Progenitor cell of endocrine pancreas (in vitro differentiated cells): ENCODE measurements around the gene F13B. TPM values are rescaled to one million over a fixed set of nuclear protein-coding genes. Genes with fewer than 3 reads are reported as not detected.

ENCODE experiments used
- DNase-seq: peaks from one replicate; pipeline ENCODE4 v3.0.0; 2021; ENCODE audit warnings: low spot score; ENCODE audit not compliant: unreplicated experiment
- H3K27ac Mint-ChIP-seq: 2 replicates; pipeline ENCODE4 v1.8.0; 2021; ENCODE audit warnings: mild to moderate bottlenecking, moderate library complexity, mixed read lengths
- H3K27me3 Mint-ChIP-seq: 2 replicates; pipeline ENCODE4 v1.8.0; 2021; ENCODE audit warnings: mixed read lengths
- H3K36me3 Mint-ChIP-seq: 2 replicates; pipeline ENCODE4 v1.8.0; 2022; ENCODE audit warnings: mixed read lengths; ENCODE audit not compliant: insufficient read depth
- H3K4me1 Mint-ChIP-seq: 2 replicates; pipeline ENCODE4 v1.8.0; 2021; ENCODE audit warnings: low read depth, mixed read lengths
- H3K4me3 Mint-ChIP-seq: 2 replicates; pipeline ENCODE4 v1.8.0; 2021; ENCODE audit warnings: low read depth, mild to moderate bottlenecking, moderate library complexity, mixed read lengths
- H3K9me3 Mint-ChIP-seq: 2 replicates; pipeline ENCODE4 v1.8.0; 2021; ENCODE audit warnings: low read depth, mixed read lengths
- total RNA-seq: library from RNA; stranded (reverse); gene quantifications from 2 replicates; pipeline ENCODE4 v1.2.1, GENCODE V29; 2021
- TF ChIP-seq, protein P1 (sequence below): fragments of 200-600 bp; sonication (generic); IDR thresholded peaks from one replicate; pipeline ENCODE4 v1.5.0; 2021; ENCODE audit warnings: antibody characterized with exemption, mild to moderate bottlenecking; ENCODE audit not compliant: unreplicated experiment

F13B gene
- total RNA-seq, 1 donor from 2014 or later, result not detected

DNA sequence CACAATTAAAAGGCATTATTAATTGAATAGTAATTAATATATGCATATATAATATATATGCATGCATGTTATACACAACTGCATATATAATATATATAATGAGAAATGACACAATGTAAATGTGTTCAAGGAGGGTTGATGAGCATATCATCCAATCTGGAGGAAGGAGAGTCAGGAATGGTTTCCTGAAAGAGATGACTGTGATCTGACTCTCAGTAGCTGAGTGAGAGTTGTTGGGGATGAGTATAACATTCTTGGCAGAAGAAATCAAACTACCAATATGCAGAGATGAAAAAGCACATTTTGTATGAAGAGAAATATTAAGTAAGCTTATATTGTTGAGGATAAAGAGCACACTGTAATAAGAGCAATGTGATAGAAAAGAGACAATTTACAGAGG is 37.3 kb downstream of the F13B start:
- Mint-ChIP-seq H3K4me3 (no peak overlapping the region), H3K27ac (no peak overlapping the region), H3K36me3 (no peaks in the 10 kb centered on the region), H3K27me3 (no peaks in the 10 kb centered on the region), H3K9me3 (no peaks in the 10 kb centered on the region), H3K4me1 (no peaks in the 10 kb centered on the region)
- DNase-seq, result no peak
- TF ChIP-seq, protein P1, sequence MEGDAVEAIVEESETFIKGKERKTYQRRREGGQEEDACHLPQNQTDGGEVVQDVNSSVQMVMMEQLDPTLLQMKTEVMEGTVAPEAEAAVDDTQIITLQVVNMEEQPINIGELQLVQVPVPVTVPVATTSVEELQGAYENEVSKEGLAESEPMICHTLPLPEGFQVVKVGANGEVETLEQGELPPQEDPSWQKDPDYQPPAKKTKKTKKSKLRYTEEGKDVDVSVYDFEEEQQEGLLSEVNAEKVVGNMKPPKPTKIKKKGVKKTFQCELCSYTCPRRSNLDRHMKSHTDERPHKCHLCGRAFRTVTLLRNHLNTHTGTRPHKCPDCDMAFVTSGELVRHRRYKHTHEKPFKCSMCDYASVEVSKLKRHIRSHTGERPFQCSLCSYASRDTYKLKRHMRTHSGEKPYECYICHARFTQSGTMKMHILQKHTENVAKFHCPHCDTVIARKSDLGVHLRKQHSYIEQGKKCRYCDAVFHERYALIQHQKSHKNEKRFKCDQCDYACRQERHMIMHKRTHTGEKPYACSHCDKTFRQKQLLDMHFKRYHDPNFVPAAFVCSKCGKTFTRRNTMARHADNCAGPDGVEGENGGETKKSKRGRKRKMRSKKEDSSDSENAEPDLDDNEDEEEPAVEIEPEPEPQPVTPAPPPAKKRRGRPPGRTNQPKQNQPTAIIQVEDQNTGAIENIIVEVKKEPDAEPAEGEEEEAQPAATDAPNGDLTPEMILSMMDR, result no peak

DNA sequence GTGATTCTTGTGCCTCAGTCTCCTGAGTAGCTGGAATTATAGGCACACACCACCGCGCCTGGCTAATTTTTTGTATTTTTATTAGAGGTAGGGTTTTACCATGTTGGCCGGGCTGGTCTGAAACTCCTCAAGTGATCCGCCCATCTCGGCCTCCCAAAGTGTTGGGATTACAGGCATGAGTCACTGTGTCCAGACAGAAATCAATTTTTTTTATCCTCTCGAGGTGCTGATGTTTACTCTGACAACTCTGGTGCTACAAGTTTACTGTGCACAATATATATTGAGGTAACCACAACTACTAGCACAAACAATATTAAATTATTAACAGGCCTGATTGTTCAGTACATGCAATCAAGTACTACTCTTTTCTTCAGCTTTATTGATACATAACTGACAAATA is 39.7 kb downstream of the F13B start:
- no peak overlapping the region for H3K27ac Mint-ChIP-seq
- H3K36me3 Mint-ChIP-seq, result no peaks in the 10 kb centered on the region
- no peaks in the 10 kb centered on the region for H3K4me1 Mint-ChIP-seq
- DNase-seq, result no peak
- no peak overlapping the region for H3K4me3 Mint-ChIP-seq
- H3K27me3 Mint-ChIP-seq, result no peaks in the 10 kb centered on the region
- TF ChIP-seq, protein P1, result no peak
- no peaks in the 10 kb centered on the region for H3K9me3 Mint-ChIP-seq

GRCh38 chr1:197024460-197024859 is 42.6 kb downstream of the F13B start:
- no peaks in the 10 kb centered on the region for H3K9me3 Mint-ChIP-seq
- TF ChIP-seq, protein P1, result no peak
- H3K4me3 Mint-ChIP-seq, result no peak overlapping the region
- H3K27ac Mint-ChIP-seq, result no peak overlapping the region
- no peaks in the 10 kb centered on the region for H3K27me3 Mint-ChIP-seq
- no peaks in the 10 kb centered on the region for H3K36me3 Mint-ChIP-seq
- DNase-seq, result no peak
- no peaks in the 10 kb centered on the region for H3K4me1 Mint-ChIP-seq

- DNase-seq, result no peak
- Mint-ChIP-seq H3K4me1 (no peaks in the 10 kb centered on the region), H3K36me3 (no peaks in the 10 kb centered on the region), H3K27ac (no peak overlapping the region), H3K27me3 (no peaks in the 10 kb centered on the region), H3K9me3 (no peaks in the 10 kb centered on the region), H3K4me3 (no peak overlapping the region)
- TF ChIP-seq, protein P1, result no peak
Observed at GRCh38 chr1:197021716-197022115, 45.3 kb downstream of the F13B start.

DNA sequence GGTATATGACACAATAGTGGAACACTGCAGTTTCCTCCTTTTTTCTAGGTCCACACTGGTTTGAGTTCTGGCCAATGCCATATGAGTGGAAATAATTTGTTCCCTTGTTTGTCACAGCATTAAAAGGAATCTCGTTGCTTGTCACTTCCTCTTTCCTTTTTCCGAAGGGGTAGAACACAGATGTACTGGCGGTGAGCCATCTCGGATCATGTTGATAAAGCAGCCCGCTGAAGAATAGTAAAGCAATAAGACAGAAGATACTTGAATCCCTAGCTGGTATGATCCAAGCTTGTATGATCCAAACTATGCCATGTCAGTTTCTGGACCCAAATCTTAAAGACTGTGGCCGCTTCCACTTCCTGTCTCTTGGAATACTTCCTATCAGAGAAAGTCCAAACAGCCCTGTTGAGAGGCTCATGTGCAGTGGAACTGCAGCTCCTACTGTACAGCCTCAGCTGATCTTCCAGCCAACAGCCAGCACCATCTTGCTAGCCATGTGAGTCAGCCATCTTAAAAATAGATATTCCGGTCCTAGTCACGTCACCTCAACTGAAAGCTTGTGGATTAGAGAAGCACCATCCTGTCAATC is 49.4 kb downstream of the F13B start:
- H3K27me3 Mint-ChIP-seq, result no peaks in the 10 kb centered on the region
- H3K4me1 Mint-ChIP-seq, result no peaks in the 10 kb centered on the region
- no peaks in the 10 kb centered on the region for H3K9me3 Mint-ChIP-seq
- H3K4me3 Mint-ChIP-seq, result no peak overlapping the region
- no peak for DNase-seq
- TF ChIP-seq, protein P1, result no peak
- H3K27ac Mint-ChIP-seq, result no peak overlapping the region
- H3K36me3 Mint-ChIP-seq, result no peaks in the 10 kb centered on the region
